ENCODE data around the gene SSR1.
"Not testable (repeated sequence)": the region's sequence is repeated elsewhere in the genome, so short reads cannot be mapped to it uniquely, and the experiment has no call there.

The SSR1 gene

DNA sequence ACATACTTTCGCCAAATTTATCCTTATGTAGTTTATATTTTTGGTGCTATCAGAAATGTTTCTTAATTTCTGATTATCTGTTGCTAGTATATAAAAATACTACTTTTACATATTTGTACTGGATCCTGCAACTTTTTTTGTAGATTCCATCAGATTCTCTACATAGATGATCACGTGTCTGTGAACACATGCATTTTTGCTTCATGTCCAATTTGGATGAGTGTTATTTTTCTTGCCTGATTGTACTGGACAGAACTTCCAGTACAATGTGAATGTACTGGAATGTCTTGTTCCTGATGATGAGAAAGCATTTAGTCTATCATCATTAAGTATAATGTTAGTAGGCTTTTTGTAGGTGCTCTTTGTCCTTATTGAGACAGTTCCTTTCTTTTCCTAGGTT is 25.0 kb upstream of the SSR1 start:
- no peaks in the 10 kb centered on the region for H3K36me3 ChIP-seq (ENCODE audit: control insufficient read depth in 5 of 5, insufficient read depth in 5 of 5, low read length in 5 of 5)

DNA sequence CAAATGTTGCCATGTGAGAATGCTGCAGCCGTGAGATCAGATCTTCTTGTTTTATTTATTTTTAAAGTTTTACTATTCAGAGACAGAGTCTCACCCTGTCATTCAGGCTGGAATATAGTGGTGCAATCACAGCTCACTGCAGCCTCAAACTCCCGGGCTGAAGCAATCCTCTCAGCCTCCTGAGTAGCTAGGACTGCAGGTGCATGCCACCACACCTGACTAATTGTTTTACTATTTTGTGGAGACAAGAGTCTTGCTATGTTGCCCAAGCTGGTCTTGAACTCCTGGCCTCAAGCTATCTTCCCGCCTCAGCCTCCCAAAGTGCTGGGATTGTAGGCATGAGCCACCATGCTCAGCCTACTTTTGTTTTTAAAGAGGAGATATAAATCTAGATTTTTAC is 22.5 kb upstream of the SSR1 start:
- Histone ChIP-seq H3K4me3 (ENCODE audit: low read depth in 1 of 5, low read length in 5 of 5) (no peak overlapping the region), H3K27me3 (ENCODE audit: control insufficient read depth in 5 of 5, insufficient read depth in 4 of 5, low read length in 5 of 5) (no peaks in the 10 kb centered on the region), H3K9ac (ENCODE audit: low read length in 5 of 5) (no peak overlapping the region), H3K27ac (ENCODE audit: low read depth, low read length) (no peak overlapping the region), H3K36me3 (ENCODE audit: control insufficient read depth in 5 of 5, insufficient read depth in 5 of 5, low read length in 5 of 5) (no peaks in the 10 kb centered on the region), H3K4me1 (ENCODE audit: control insufficient read depth in 5 of 5, insufficient read depth in 5 of 5, low read length in 5 of 5) (peaks cover 0 to 12% (median 10%) of the 10 kb centered on the region in 5 donors), H3K9me3 (ENCODE audit: control insufficient read depth in 5 of 5, low read length in 5 of 5) (no peaks in the 10 kb centered on the region)

More for the DNA sequence above, 25.0 kb upstream of the SSR1 start:
- Histone ChIP-seq H3K27ac (ENCODE audit: low read depth, low read length) (no peak overlapping the region), H3K4me3 (ENCODE audit: low read depth in 1 of 5, low read length in 5 of 5) (no peak overlapping the region), H3K4me1 (ENCODE audit: control insufficient read depth in 5 of 5, insufficient read depth in 5 of 5, low read length in 5 of 5) (no peaks in the 10 kb centered on the region), H3K27me3 (ENCODE audit: control insufficient read depth in 5 of 5, insufficient read depth in 4 of 5, low read length in 5 of 5) (peaks cover 0 to 2% (median 0%) of the 10 kb centered on the region in 5 donors), H3K9me3 (ENCODE audit: control insufficient read depth in 5 of 5, low read length in 5 of 5) (no peaks in the 10 kb centered on the region), H3K9ac (ENCODE audit: low read length in 5 of 5) (no peak overlapping the region)

DNA sequence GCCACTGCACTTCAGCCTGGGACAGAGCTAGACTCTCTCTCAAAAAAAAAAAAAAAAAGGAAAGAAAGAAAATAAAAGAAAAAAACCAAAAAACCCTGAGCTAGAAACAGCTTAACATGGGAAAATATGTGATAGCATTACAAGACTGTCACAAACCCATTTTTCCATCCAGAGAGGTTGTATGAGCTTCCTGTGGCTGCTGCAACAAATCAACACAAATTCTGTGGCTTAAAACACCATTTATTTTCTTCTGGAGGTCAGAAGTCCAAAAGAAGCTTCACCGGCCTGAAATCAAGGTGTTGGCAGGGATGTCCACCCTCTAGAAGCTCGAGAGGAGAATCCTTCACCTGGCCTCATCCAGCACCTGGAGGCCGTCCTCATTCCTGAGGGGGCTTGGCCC is 21.7 kb upstream of the SSR1 start:
- no peak overlapping the region for H3K4me3 ChIP-seq (ENCODE audit: low read depth in 1 of 5, low read length in 5 of 5)
- no peaks in the 10 kb centered on the region for H3K9me3 ChIP-seq (ENCODE audit: control insufficient read depth in 5 of 5, low read length in 5 of 5)
- H3K27me3 ChIP-seq (ENCODE audit: control insufficient read depth in 5 of 5, insufficient read depth in 4 of 5, low read length in 5 of 5): no peaks in the 10 kb centered on the region
- H3K36me3 ChIP-seq (ENCODE audit: control insufficient read depth in 5 of 5, insufficient read depth in 5 of 5, low read length in 5 of 5): no peaks in the 10 kb centered on the region
- peaks cover 0 to 12% (median 10%) of the 10 kb centered on the region in 5 donors for H3K4me1 ChIP-seq (ENCODE audit: control insufficient read depth in 5 of 5, insufficient read depth in 5 of 5, low read length in 5 of 5)
- H3K9ac ChIP-seq (ENCODE audit: low read length in 5 of 5): no peak overlapping the region
- no peak overlapping the region for H3K27ac ChIP-seq (ENCODE audit: low read depth, low read length)

DNA sequence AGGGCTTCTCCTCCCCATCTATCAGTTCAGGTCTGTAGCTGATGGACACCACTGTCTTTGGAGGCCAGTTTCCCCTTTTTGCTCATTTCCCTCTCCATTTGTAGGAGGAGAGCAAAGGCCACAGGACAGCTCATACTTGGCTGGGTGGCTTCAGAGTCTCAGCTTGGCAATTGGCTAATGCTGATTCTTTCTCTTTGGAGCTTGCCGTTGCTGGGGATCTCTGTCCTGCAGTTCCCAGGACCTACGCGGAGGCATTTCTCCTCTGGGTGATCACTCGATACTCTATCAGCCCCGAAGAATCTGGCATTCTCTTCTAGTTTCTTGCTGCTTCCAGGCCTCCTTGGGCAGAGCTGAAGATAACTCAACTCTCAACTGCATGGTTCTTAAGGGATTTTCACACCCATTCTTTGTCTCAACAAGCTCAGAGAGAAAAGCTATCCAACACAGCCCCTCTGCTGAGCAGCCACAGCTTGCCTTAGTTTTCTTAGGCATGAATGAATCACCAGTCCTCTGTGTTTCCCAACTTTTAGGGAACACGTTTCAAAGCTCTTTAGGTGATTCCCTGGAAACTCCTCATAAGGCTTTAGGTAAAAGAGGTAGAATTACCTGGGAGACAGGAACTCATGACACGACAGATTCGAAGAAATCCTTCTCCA is 19.2 kb upstream of the SSR1 start:
- Histone ChIP-seq H3K9ac (ENCODE audit: low read length in 5 of 5) (peak overlapping the region in 1 of 5 donors; percentile 36), H3K4me1 (ENCODE audit: control insufficient read depth in 5 of 5, insufficient read depth in 5 of 5, low read length in 5 of 5) (peaks cover 0 to 12% (median 10%) of the 10 kb centered on the region in 5 donors), H3K9me3 (ENCODE audit: control insufficient read depth in 5 of 5, low read length in 5 of 5) (no peaks in the 10 kb centered on the region), H3K36me3 (ENCODE audit: control insufficient read depth in 5 of 5, insufficient read depth in 5 of 5, low read length in 5 of 5) (no peaks in the 10 kb centered on the region), H3K27me3 (ENCODE audit: control insufficient read depth in 5 of 5, insufficient read depth in 4 of 5, low read length in 5 of 5) (no peaks in the 10 kb centered on the region), H3K27ac (ENCODE audit: low read depth, low read length) (peak overlapping the region; percentile 18), H3K4me3 (ENCODE audit: low read depth in 1 of 5, low read length in 5 of 5) (peak overlapping the region in 3 of 5 donors; percentile 4 to 17 (median 10))

DNA sequence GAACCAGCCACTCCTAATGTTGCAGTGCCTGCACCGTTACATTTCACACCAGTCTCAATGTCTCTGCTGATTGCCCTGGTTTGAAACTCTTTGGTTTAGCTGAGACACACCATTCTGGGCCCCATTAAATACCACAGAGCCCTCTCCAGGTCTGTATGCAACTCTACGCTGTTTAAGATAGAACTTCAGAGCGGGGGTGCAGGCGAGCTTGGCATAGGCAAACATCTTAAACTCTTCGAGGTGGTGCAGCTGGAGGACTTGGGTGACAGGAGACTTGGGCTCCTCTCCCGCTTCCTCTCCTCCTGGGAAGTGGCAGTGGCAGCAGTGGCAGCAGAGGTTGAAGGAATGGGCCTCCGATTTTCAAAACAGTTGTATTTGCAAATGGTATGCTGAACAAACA is 18.5 kb upstream of the SSR1 start:
- no peak overlapping the region for H3K9ac ChIP-seq (ENCODE audit: low read length in 5 of 5)
- no peaks in the 10 kb centered on the region for H3K36me3 ChIP-seq (ENCODE audit: control insufficient read depth in 5 of 5, insufficient read depth in 5 of 5, low read length in 5 of 5)
- H3K4me1 ChIP-seq (ENCODE audit: control insufficient read depth in 5 of 5, insufficient read depth in 5 of 5, low read length in 5 of 5): peaks cover 0 to 14% (median 10%) of the 10 kb centered on the region in 5 donors
- H3K27me3 ChIP-seq (ENCODE audit: control insufficient read depth in 5 of 5, insufficient read depth in 4 of 5, low read length in 5 of 5): no peaks in the 10 kb centered on the region
- H3K4me3 ChIP-seq (ENCODE audit: low read depth in 1 of 5, low read length in 5 of 5): no peak overlapping the region
- peak overlapping the region; percentile 18 for H3K27ac ChIP-seq (ENCODE audit: low read depth, low read length)
- no peaks in the 10 kb centered on the region for H3K9me3 ChIP-seq (ENCODE audit: control insufficient read depth in 5 of 5, low read length in 5 of 5)

DNA sequence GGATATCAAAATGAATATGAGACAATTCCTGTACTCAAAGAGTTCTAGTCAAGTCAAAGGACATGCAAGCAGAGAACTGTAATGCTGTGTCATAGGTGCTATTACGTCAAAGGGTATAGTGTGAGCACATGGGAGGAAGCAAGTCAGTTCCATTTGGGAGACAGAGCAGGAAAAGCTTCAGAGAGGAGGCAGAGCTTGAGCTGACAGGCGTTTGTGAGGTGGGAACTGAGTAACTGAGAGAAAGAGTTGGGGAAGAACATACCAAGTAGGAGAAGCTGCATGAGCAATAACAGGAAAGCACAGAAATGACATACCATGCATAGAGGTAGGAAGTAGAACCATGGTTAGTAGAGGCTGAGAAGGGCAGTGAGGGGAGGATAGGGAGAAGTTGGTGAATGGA is 15.2 kb upstream of the SSR1 start:
- H3K27ac ChIP-seq (ENCODE audit: low read depth, low read length): no peak overlapping the region
- H3K4me1 ChIP-seq (ENCODE audit: control insufficient read depth in 5 of 5, insufficient read depth in 5 of 5, low read length in 5 of 5): peaks cover 0 to 14% (median 10%) of the 10 kb centered on the region in 5 donors
- no peaks in the 10 kb centered on the region for H3K36me3 ChIP-seq (ENCODE audit: control insufficient read depth in 5 of 5, insufficient read depth in 5 of 5, low read length in 5 of 5)
- no peak overlapping the region for H3K4me3 ChIP-seq (ENCODE audit: low read depth in 1 of 5, low read length in 5 of 5)
- H3K9me3 ChIP-seq (ENCODE audit: control insufficient read depth in 5 of 5, low read length in 5 of 5): peaks cover 0 to 5% (median 0%) of the 10 kb centered on the region in 5 donors
- no peaks in the 10 kb centered on the region for H3K27me3 ChIP-seq (ENCODE audit: control insufficient read depth in 5 of 5, insufficient read depth in 4 of 5, low read length in 5 of 5)
- H3K9ac ChIP-seq (ENCODE audit: low read length in 5 of 5): no peak overlapping the region

DNA sequence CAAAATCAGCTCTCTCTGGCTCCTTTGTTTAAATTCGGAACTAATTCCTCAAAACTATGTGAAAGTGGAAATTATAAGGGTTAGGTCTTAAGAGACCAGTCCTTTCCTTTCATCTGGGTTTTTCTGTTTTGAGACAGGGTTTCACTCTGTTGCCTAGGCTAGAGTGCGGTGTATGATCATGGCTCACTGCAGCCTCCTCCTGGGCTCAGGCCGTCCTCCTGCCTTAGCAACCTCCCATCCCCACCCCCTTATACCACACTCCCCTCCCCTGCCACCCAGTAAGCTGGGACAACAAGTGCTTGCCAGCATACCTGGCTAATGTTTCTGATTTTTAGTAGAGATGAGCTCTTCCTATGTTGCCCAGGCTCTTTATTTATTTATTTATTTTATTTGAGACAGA is 12.8 kb upstream of the SSR1 start:
- no peaks in the 10 kb centered on the region for H3K27me3 ChIP-seq (ENCODE audit: control insufficient read depth in 5 of 5, insufficient read depth in 4 of 5, low read length in 5 of 5)
- H3K9ac ChIP-seq (ENCODE audit: low read length in 5 of 5): no peak overlapping the region
- peaks cover 0 to 3% (median 0%) of the 10 kb centered on the region in 5 donors for H3K4me1 ChIP-seq (ENCODE audit: control insufficient read depth in 5 of 5, insufficient read depth in 5 of 5, low read length in 5 of 5)
- no peak overlapping the region for H3K27ac ChIP-seq (ENCODE audit: low read depth, low read length)
- H3K9me3 ChIP-seq (ENCODE audit: control insufficient read depth in 5 of 5, low read length in 5 of 5): peaks cover 0 to 5% (median 0%) of the 10 kb centered on the region in 5 donors
- no peak overlapping the region for H3K4me3 ChIP-seq (ENCODE audit: low read depth in 1 of 5, low read length in 5 of 5)
- H3K36me3 ChIP-seq (ENCODE audit: control insufficient read depth in 5 of 5, insufficient read depth in 5 of 5, low read length in 5 of 5): no peaks in the 10 kb centered on the region

DNA sequence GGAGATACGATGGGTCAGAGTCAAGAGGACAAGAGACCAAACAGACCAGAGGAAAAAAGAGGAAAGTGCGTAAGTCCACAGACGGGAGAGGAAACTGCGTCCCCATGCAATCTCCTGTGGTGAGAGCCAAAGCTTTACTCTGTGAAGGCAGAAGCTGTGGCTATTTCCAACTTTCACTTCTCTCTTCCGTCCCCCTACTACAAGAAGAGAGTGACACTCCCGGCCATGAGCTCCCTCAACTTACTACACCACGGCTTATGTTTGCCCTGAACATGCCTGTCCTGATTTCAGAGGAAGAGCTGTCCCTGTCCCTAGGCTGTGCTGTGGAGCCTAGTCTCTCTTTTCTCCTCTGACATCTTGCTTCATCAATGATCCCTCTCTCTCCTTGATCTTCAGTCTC is 11.5 kb upstream of the SSR1 start:
- H3K9ac ChIP-seq (ENCODE audit: low read length in 5 of 5): no peak overlapping the region

DNA sequence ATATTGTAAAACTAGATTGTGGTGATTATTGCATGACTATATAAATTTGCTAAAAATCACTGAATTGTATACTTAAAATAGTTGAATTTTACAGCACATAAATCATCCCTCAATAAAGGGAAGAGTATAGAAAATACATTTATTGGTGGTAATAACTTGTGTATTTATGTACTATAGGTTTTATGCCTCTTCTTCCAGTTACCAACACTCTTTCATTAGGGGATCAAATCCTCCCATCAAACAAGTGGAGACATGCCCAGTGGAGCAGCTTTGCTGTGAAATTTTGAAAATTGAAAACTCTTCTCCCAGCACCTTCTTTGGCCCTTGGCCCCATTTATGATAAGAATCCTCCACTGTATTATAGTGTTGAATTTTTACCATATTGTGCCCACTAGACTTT is 10.1 kb upstream of the SSR1 start:
- H3K36me3 ChIP-seq (ENCODE audit: control insufficient read depth in 5 of 5, insufficient read depth in 5 of 5, low read length in 5 of 5): no peaks in the 10 kb centered on the region
- no peak overlapping the region for H3K4me3 ChIP-seq (ENCODE audit: low read depth in 1 of 5, low read length in 5 of 5)
- peaks cover 0 to 5% (median 0%) of the 10 kb centered on the region in 5 donors for H3K9me3 ChIP-seq (ENCODE audit: control insufficient read depth in 5 of 5, low read length in 5 of 5)
- peaks cover 0 to 3% (median 0%) of the 10 kb centered on the region in 5 donors for H3K4me1 ChIP-seq (ENCODE audit: control insufficient read depth in 5 of 5, insufficient read depth in 5 of 5, low read length in 5 of 5)
- no peak overlapping the region for H3K9ac ChIP-seq (ENCODE audit: low read length in 5 of 5)
- no peaks in the 10 kb centered on the region for H3K27me3 ChIP-seq (ENCODE audit: control insufficient read depth in 5 of 5, insufficient read depth in 4 of 5, low read length in 5 of 5)
- H3K27ac ChIP-seq (ENCODE audit: low read depth, low read length): no peak overlapping the region

More for the DNA sequence above, 11.5 kb upstream of the SSR1 start:
- no peaks in the 10 kb centered on the region for H3K27me3 ChIP-seq (ENCODE audit: control insufficient read depth in 5 of 5, insufficient read depth in 4 of 5, low read length in 5 of 5)
- H3K4me3 ChIP-seq (ENCODE audit: low read depth in 1 of 5, low read length in 5 of 5): no peak overlapping the region
- peaks cover 0 to 3% (median 0%) of the 10 kb centered on the region in 5 donors for H3K4me1 ChIP-seq (ENCODE audit: control insufficient read depth in 5 of 5, insufficient read depth in 5 of 5, low read length in 5 of 5)
- H3K27ac ChIP-seq (ENCODE audit: low read depth, low read length): no peak overlapping the region
- peaks cover 0 to 5% (median 0%) of the 10 kb centered on the region in 5 donors for H3K9me3 ChIP-seq (ENCODE audit: control insufficient read depth in 5 of 5, low read length in 5 of 5)
- H3K36me3 ChIP-seq (ENCODE audit: control insufficient read depth in 5 of 5, insufficient read depth in 5 of 5, low read length in 5 of 5): no peaks in the 10 kb centered on the region

DNA sequence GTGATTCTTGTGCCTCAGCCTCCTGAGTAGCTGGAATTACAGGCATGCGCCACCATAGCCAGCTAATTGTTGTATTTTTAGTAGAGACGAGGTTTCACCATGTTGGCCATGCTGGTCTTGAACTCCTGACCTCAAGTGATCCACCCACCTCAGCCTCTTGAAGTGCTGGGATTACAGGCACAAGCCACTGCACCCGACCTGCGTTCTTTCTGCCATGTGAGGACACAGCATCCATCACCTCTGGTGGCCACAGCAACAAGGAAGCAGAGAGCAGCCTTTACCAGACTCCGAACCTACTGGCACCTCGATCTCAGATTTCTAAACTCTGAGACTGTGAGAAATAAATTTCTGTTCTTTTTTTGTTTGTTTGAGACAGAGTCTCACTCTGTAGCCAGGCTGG is 8.9 kb upstream of the SSR1 start:
- not testable (repeated sequence) for H3K9ac ChIP-seq (ENCODE audit: low read length in 5 of 5); H3K36me3 ChIP-seq (ENCODE audit: control insufficient read depth in 5 of 5, insufficient read depth in 5 of 5, low read length in 5 of 5); H3K27me3 ChIP-seq (ENCODE audit: control insufficient read depth in 5 of 5, insufficient read depth in 4 of 5, low read length in 5 of 5); H3K4me3 ChIP-seq (ENCODE audit: low read depth in 1 of 5, low read length in 5 of 5); H3K4me1 ChIP-seq (ENCODE audit: control insufficient read depth in 5 of 5, insufficient read depth in 5 of 5, low read length in 5 of 5); H3K9me3 ChIP-seq (ENCODE audit: control insufficient read depth in 5 of 5, low read length in 5 of 5); H3K27ac ChIP-seq (ENCODE audit: low read depth, low read length)

Data from subcutaneous abdominal adipose tissue (tissue), 5 donors.